Activated CD4-positive, alpha-beta memory T cell treated with anti-CD3 and anti-CD28 coated beads, Interleukin-2, amount 10 ng/mL, durations not matched to agents 7 days and 5 days (primary cell): ENCODE results near the gene SRPX2. TPM values are rescaled to one million over a fixed set of nuclear protein-coding genes. Genes with fewer than 3 reads are reported as not detected.
"Not testable (repeated sequence)": the region's sequence is repeated elsewhere in the genome, so short reads cannot be mapped to it uniquely, and the experiment has no call there.

Experiments used
- CTCF ChIA-PET: fragments of 350-600 bp; sonication (Branson Sonifier 250); formaldehyde crosslinking; loops from one replicate; lab custom pipeline; 2021; ENCODE audit warnings: antibody characterized with exemption, inconsistent platforms; lab: Charles Lee
- POLR2A ChIA-PET: fragments of 350-600 bp; sonication (Branson Sonifier 250); formaldehyde crosslinking; loops from one replicate; lab custom pipeline; 2021; ENCODE audit warnings: antibody characterized with exemption; lab: Charles Lee
- DNase-seq: peaks from one replicate; pipeline ENCODE4 v3.0.0-alpha.2; 2020
- H3K27ac Mint-ChIP-seq: one replicate; pipeline ENCODE4 v1.8.0; 2021; ENCODE audit warnings: mild to moderate bottlenecking, mixed read lengths
- H3K27me3 Mint-ChIP-seq: one replicate; pipeline ENCODE4 v1.8.0; 2021; ENCODE audit warnings: mixed read lengths
- H3K36me3 Mint-ChIP-seq: one replicate; pipeline ENCODE4 v1.8.0; 2021; ENCODE audit warnings: low read depth, mixed read lengths
- H3K4me1 Mint-ChIP-seq: one replicate; pipeline ENCODE4 v1.8.0; 2021; ENCODE audit warnings: mixed read lengths
- H3K4me3 Mint-ChIP-seq: one replicate; pipeline ENCODE4 v1.8.0; 2021; ENCODE audit warnings: mild to moderate bottlenecking, mixed read lengths
- H3K9me3 Mint-ChIP-seq: one replicate; pipeline ENCODE4 v1.8.0; 2021; ENCODE audit warnings: mixed read lengths
- total RNA-seq, 2 experiments: library from RNA; stranded (reverse); gene quantifications; one replicate each; pipeline ENCODE4 v1.2.3, GENCODE V29; 2021

The SRPX2 gene
- total RNA-seq, 2 experiments from 2014 or later: not detected

DNA sequence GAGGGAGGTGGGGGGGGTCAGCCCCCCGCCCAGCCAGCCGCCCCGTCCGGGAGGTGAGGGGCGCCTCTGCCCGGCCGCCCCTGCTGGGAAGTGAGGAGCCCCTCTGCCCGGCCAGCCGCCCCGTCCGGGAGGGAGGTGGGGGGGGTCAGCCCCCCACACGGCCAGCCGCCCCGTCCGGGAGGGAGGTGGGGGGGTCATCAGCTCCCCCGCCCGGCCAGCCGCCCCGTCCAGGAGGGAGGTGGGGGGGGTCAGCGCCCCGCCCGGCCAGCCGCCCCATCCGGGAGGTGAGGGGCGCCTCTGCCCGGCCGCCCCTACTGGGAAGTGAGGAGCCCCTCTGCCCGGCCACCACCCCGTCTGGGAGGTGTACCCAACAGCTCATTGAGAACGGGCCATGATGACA lies 80.0 kb downstream of the SRPX2 start:
- H3K27me3 Mint-ChIP-seq, CTCF ChIA-PET, POLR2A ChIA-PET, H3K4me3 Mint-ChIP-seq, H3K36me3 Mint-ChIP-seq, DNase-seq, H3K9me3 Mint-ChIP-seq, H3K27ac Mint-ChIP-seq, H3K4me1 Mint-ChIP-seq: not testable (repeated sequence)

Other genes starting within 250 kb of the SRPX2 start
- not detected for gene PCDH19, start 233.9 kb upstream of the SRPX2 start, total RNA-seq
- gene TNMD, start 59.3 kb upstream of the SRPX2 start, total RNA-seq: not detected
- not detected for gene TSPAN6, start 7.4 kb upstream of the SRPX2 start, total RNA-seq
- gene SYTL4, start 87.9 kb downstream of the SRPX2 start, total RNA-seq: not detected
- 10 to 100 TPM; 33.3 to 36.3 TPM for gene CSTF2, start 176.2 kb downstream of the SRPX2 start, total RNA-seq
- gene NOX1, start 230.2 kb downstream of the SRPX2 start, total RNA-seq: not detected